ENCODE data around the gene CLEC5A.

GRCh38 chr7:141889321-141889720 lies 57.5 kb downstream of the CLEC5A start:
- TF ChIP-seq FEZF1 (tag by site-specific recombination; IDR thresholded peaks at IDR 0.05) (no peak), TCF7L2 (IDR thresholded peaks at IDR 0.05; ENCODE audit: borderline replicate concordance, low read depth, low read length) (no peak), CTCF (tag by site-specific recombination; IDR thresholded peaks at IDR 0.05) (no peak), ZNF280D (tag by site-specific recombination; IDR thresholded peaks at IDR 0.05) (no peak), ZNF670 (tag by site-specific recombination; IDR thresholded peaks at IDR 0.05; ENCODE audit: low read depth) (no peak), ZNF518A (tag by site-specific recombination; conservative IDR thresholded peaks at IDR 0.05; ENCODE audit: low read depth) (no peak), ZNF623 (tag by site-specific recombination; IDR thresholded peaks at IDR 0.05) (no peak), ZNF704 (tag by site-specific recombination; IDR thresholded peaks at IDR 0.05) (no peak), ZEB2 (tag by site-specific recombination; IDR thresholded peaks at IDR 0.05) (no peak), PRDM1 (tag by site-specific recombination; IDR thresholded peaks at IDR 0.05) (no peak), ZBTB10 (tag by site-specific recombination; IDR thresholded peaks at IDR 0.05) (no peak), ZBTB1 (tag by site-specific recombination; IDR thresholded peaks at IDR 0.05) (no peak)

All from HEK293 (cell line).